ENCODE measurements around the gene RANBP6. TPM values are rescaled to one million over a fixed set of nuclear protein-coding genes. Genes with fewer than 3 reads are reported as not detected.

The RANBP6 gene
- total RNA-seq (2022; extraction: Qiagen RNA extraction; ENCODE audit: low read depth) = 14.3 to 17.6 TPM (median 17.3 TPM) in 5 replicates

GRCh38 chr9:6015278-6016157, at the start of gene RANBP6:
Gene RANBP6, minus strand, starts transcription at chr9:6015624. Its CDS starts 17 bp downstream, at chr9:6015607.

Other genes with a start within 250 kb of the RANBP6 start
- gene ERMP1, start 182.5 kb downstream of the RANBP6 start, total RNA-seq (2022; extraction: Qiagen RNA extraction; ENCODE audit: low read depth) = 19.5 to 24.5 TPM (median 21.9 TPM) in 5 replicates
- gene MLANA, start 124.7 kb downstream of the RANBP6 start, total RNA-seq (2022; extraction: Qiagen RNA extraction; ENCODE audit: low read depth) = not detected in 5 replicates
- gene IL33, start 200.2 kb upstream of the RANBP6 start, total RNA-seq (2022; extraction: Qiagen RNA extraction; ENCODE audit: low read depth) = 0.49 to 2.2 TPM (median 1.0 TPM) in 5 replicates